ENCODE results near the gene SLC13A2. TPM values are rescaled to one million over a fixed set of nuclear protein-coding genes. Genes with fewer than 3 reads are reported as not detected.

SLC13A2 gene
- total RNA-seq, 4 donors from 2014 or later, result not detected

- Histone ChIP-seq H3K4me3 (replicated peaks in 1 of 3) (no peak overlapping the region), H3K36me3 (no peaks in the 10 kb centered on the region), H3K27ac (no peak overlapping the region), H3K27me3 (no peaks in the 10 kb centered on the region), H3K9me3 (no peaks in the 10 kb centered on the region), H3K4me1 (peaks cover 25 to 49% of the 10 kb centered on the region in 2 donors)
- 81 to 87% methylated on average over 4 to 9 of the region's 9 CpGs for WGBS, 2 donors
- intact Hi-C loops (cut with DNase I), result no loop called here
- TF ChIP-seq CTCF (IDR thresholded peaks at IDR 0.05), result no peak
- no peak for TF ChIP-seq POLR2A (IDR thresholded peaks at IDR 0.05)
- no peak for DNase-seq
These were observed 55.0 kb downstream of the SLC13A2 start for GRCh38 chr17:28528327-28529012.

DNA sequence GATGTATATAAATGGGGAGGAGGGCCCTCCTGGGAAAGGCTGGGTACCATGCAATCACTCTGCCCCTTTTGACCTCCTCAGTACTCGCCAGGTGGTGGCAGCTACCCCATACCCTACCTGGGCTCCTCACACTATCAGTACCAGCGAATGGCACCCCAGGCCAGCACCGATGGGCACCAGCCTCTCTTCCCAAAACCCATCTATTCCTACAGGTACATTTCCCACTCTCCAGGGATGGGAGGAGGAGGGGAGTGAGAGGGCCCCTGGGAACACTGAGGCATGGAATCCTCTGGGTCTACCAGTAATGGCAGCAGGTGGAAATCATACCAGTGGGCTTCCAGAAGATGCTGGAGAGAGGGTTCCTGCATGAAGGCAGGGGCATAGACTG, 55.6 kb downstream of the SLC13A2 start:
- no peak for TF ChIP-seq POLR2A (IDR thresholded peaks at IDR 0.05)
- no peak for TF ChIP-seq CTCF (IDR thresholded peaks at IDR 0.05)
- Histone ChIP-seq H3K36me3 (no peaks in the 10 kb centered on the region), H3K27ac (no peak overlapping the region), H3K27me3 (no peaks in the 10 kb centered on the region), H3K4me1 (peaks cover 25 to 44% of the 10 kb centered on the region in 2 donors), H3K4me3 (replicated peaks in 1 of 3) (no peak overlapping the region), H3K9me3 (no peaks in the 10 kb centered on the region)
- no peak for DNase-seq
- intact Hi-C loops (cut with DNase I), result no loop called here
- 97 to 100% methylated on average over 3 of the region's 3 CpGs for WGBS, 2 donors

GRCh38 chr17:28530250-28530649, 56.8 kb downstream of the SLC13A2 start:
- Histone ChIP-seq H3K27ac (no peak overlapping the region), H3K9me3 (no peaks in the 10 kb centered on the region), H3K36me3 (no peaks in the 10 kb centered on the region), H3K4me3 (replicated peaks in 1 of 3) (no peak overlapping the region), H3K27me3 (no peaks in the 10 kb centered on the region), H3K4me1 (peaks cover 15 to 33% of the 10 kb centered on the region in 2 donors)
- intact Hi-C loops (cut with DNase I), result no loop called here
- WGBS, 2 donors, result 86 to 91% methylated on average over 4 of the region's 4 CpGs
- no peak for DNase-seq
- TF ChIP-seq CTCF (IDR thresholded peaks at IDR 0.05) (no peak), POLR2A (IDR thresholded peaks at IDR 0.05) (no peak)

- no peak overlapping the region for H3K4me3 ChIP-seq (replicated peaks in 1 of 3)
- H3K4me1 ChIP-seq, result peaks cover 8 to 26% of the 10 kb centered on the region in 2 donors
- DNase-seq, result no peak
- no peak for TF ChIP-seq CTCF (IDR thresholded peaks at IDR 0.05)
- WGBS, 2 donors, result 74 to 76% methylated on average over 7 of the region's 7 CpGs
- H3K27ac ChIP-seq, result no peak overlapping the region
- H3K27me3 ChIP-seq, result no peaks in the 10 kb centered on the region
- H3K36me3 ChIP-seq, result no peaks in the 10 kb centered on the region
- intact Hi-C loops (cut with DNase I), result no loop called here
- no peaks in the 10 kb centered on the region for H3K9me3 ChIP-seq
These were observed 57.5 kb downstream of the SLC13A2 start for GRCh38 chr17:28530926-28531325.

GRCh38 chr17:28532050-28532960, 58.9 kb downstream of the SLC13A2 start:
- Histone ChIP-seq H3K36me3 (no peaks in the 10 kb centered on the region), H3K4me1 (peaks cover 7 to 18% of the 10 kb centered on the region in 2 donors), H3K9me3 (no peaks in the 10 kb centered on the region), H3K4me3 (replicated peaks in 1 of 3) (no peak overlapping the region), H3K27me3 (no peaks in the 10 kb centered on the region), H3K27ac (no peak overlapping the region)
- TF ChIP-seq CTCF (IDR thresholded peaks at IDR 0.05), result no peak
- TF ChIP-seq POLR2A (IDR thresholded peaks at IDR 0.05), result no peak
- intact Hi-C loops (cut with DNase I), result no loop called here
- no peak for DNase-seq
- 74 to 81% methylated on average over 3 to 7 of the region's 7 CpGs for WGBS, 2 donors
